GM12878 (cell line): Measurements from ENCODE around the gene FAM216A. TPM values are rescaled to one million over a fixed set of nuclear protein-coding genes. Genes with fewer than 3 reads are reported as not detected.
A peak's percentile ranks its signal among the peaks of the same experiment; 100 is the strongest.

ENCODE experiments used
- ATAC-seq: fragments of 200-7000 bp; cut with Tn5 transposase; 3 replicates; pipeline ENCODE4 v1.9.1; 2020; ENCODE audit warnings: mild to moderate bottlenecking, moderate library complexity
- BruUV-seq: library from RNA; stranded (reverse); fragments of 400-500 nt; replicated peaks from 2 replicates; lab custom pipeline; 2021; lab: Mats Ljungman, UMichigan
- CTCF ChIA-PET: fragments of 300-600 bp; sonication (Branson Sonifier 250); formaldehyde crosslinking; extraction: SDS; loops from one replicate; lab custom pipeline; 2021; ENCODE audit warnings: inconsistent platforms; lab: Yijun Ruan, JAX
- POLR2A ChIA-PET: fragments of 350-600 bp; formaldehyde crosslinking; extraction: SDS; loops from one replicate; lab custom pipeline; 2021; ENCODE audit warnings: inconsistent platforms; lab: Charles Lee
- RAD21 ChIA-PET: fragments of 300-600 bp; sonication (Branson Sonifier 250); formaldehyde crosslinking; loops from one replicate; lab custom pipeline; 2023; ENCODE audit warnings: antibody characterized with exemption; ENCODE audit not compliant: unreplicated experiment; lab: Charles Lee
- SMC1A ChIA-PET: fragments of 300-600 bp; sonication (Branson Sonifier 250); formaldehyde crosslinking; loops from one replicate; lab custom pipeline; 2023; ENCODE audit not compliant: unreplicated experiment, uncharacterized antibody; lab: Charles Lee
- DNase-seq: peaks from one replicate; pipeline ENCODE4 v3.0.0-alpha.2; 2011; ENCODE audit warnings: low read depth, low spot score
- FAIRE-seq: peaks from 3 replicates; lab custom pipeline; 2011; peaks lifted over from hg19 to GRCh38; lab: Jason Lieb, UNC
- H2AFZ ChIP-seq: 2 replicates; pipeline ENCODE4 v1.6.0; 2011; ENCODE audit warnings: low read depth, low read length, control low read depth; ENCODE audit not compliant: control insufficient read depth
- H3K27ac ChIP-seq: 2 replicates; pipeline ENCODE4 v1.5.1; 2011; ENCODE audit warnings: control low read depth; ENCODE audit not compliant: control insufficient read depth, insufficient read depth
- H3K27me3 ChIP-seq, 2 experiments: replicated peaks in 1 of 2; 2 replicates each; pipeline versions ENCODE4 v1.6.0 to v1.6.1; 2011; ENCODE audit warnings: low read length in 1 of 2; ENCODE audit not compliant: control insufficient read depth in 2 of 2, insufficient read depth in 2 of 2
- H3K36me3 ChIP-seq, 2 experiments: 2 replicates each; pipeline ENCODE4 v1.5.1; 2011; ENCODE audit warnings: low read length in 1 of 2; ENCODE audit not compliant: control insufficient read depth in 2 of 2, insufficient read depth in 2 of 2
- H3K4me1 ChIP-seq: 2 replicates; pipeline ENCODE4 v1.6.1; 2011; ENCODE audit warnings: mild to moderate bottlenecking, low read length, moderate library complexity, mixed read lengths; ENCODE audit not compliant: control insufficient read depth, insufficient read depth
- H3K4me2 ChIP-seq: 2 replicates; pipeline ENCODE4 v1.6.0; 2011; ENCODE audit warnings: control low read depth; ENCODE audit not compliant: control insufficient read depth, insufficient read depth
- H3K4me3 ChIP-seq: fragments of 200-600 bp; sonication (generic); 2 replicates; pipeline ENCODE4 v1.5.1; 2016
- H3K79me2 ChIP-seq: 2 replicates; pipeline ENCODE4 v1.6.0; 2011; ENCODE audit warnings: low read length; ENCODE audit not compliant: control insufficient read depth, insufficient read depth
- H3K9ac ChIP-seq: 2 replicates; pipeline ENCODE4 v1.8.0; 2011; ENCODE audit warnings: low read length, control low read depth, mixed read lengths; ENCODE audit not compliant: control insufficient read depth, insufficient read depth
- H3K9me3 ChIP-seq: replicated peaks from 3 replicates; pipeline ENCODE4 v1.5.1; 2011; ENCODE audit warnings: mild to moderate bottlenecking, low read length; ENCODE audit not compliant: control insufficient read depth, insufficient read depth
- H4K20me1 ChIP-seq: 2 replicates; pipeline ENCODE4 v1.6.0; 2011; ENCODE audit not compliant: control insufficient read depth, insufficient read depth
- E4F1 ChIP-seq: fragments of 450-650 bp; IDR thresholded peaks from 2 replicates; pipeline ENCODE4 v1.6.1; 2018; ENCODE audit warnings: borderline replicate concordance, mild to moderate bottlenecking; ENCODE audit not compliant: partially characterized antibody
- HDAC6 ChIP-seq: fragments of 200-600 bp; sonication (generic); IDR thresholded peaks from one replicate; pipeline ENCODE4 v1.8.0; 2017; ENCODE audit warnings: antibody characterized with exemption; ENCODE audit not compliant: unreplicated experiment
- IKZF2 ChIP-seq, 2 experiments: fragments of 450-650 bp; IDR thresholded peaks; 2 replicates each; pipeline ENCODE4 v1.6.1; 2017; ENCODE audit warnings: mild to moderate bottlenecking in 2 of 2, moderate library complexity in 2 of 2
- MTA3 ChIP-seq: IDR thresholded peaks from 2 replicates; pipeline ENCODE4 v1.6.1; 2012; ENCODE audit warnings: low read length, inconsistent platforms, borderline replicate concordance
- PAX5 ChIP-seq: IDR thresholded peaks from 2 replicates; pipeline ENCODE4 v1.6.1; 2011; ENCODE audit warnings: low read depth, low read length, borderline replicate concordance
- TCF12 ChIP-seq: IDR thresholded peaks from 2 replicates; pipeline ENCODE4 v1.6.1; 2011; ENCODE audit warnings: low read depth, mild to moderate bottlenecking, low read length
- YY1 ChIP-seq: IDR thresholded peaks from 2 replicates; pipeline ENCODE4 v1.6.1; 2011; ENCODE audit warnings: low read depth, mild to moderate bottlenecking, low read length
- ZNF384 ChIP-seq: IDR thresholded peaks from 2 replicates; pipeline ENCODE4 v1.6.1; 2012; ENCODE audit warnings: low read depth, mild to moderate bottlenecking, low read length, improper control_type of control experiment, borderline replicate concordance
- WGBS: methylation state at CpG from one replicate; pipeline ENCODE4 v1.1.6; 2016; ENCODE audit warnings: low lambda C conversion rate; ENCODE audit not compliant: insufficient replicate concordance, insufficient coverage; ENCODE audit errors: missing lambda C conversion rate; 5-methylcytosine and 5-hydroxymethylcytosine counted together
- in situ Hi-C: fragments of 300-500 bp; cut with MboI; formaldehyde crosslinking; loops from 9 replicates; pipeline ENCODE4 v1.14.3; 2018; ENCODE audit warnings: mixed read lengths
- intact Hi-C: fragments of 100-400 bp; cut with micrococcal nuclease; formaldehyde crosslinking; loops from one replicate; pipeline ENCODE4 v1.14.2; 2022; ENCODE audit not compliant: unreplicated experiment
- polyA plus RNA-seq, 11 experiments: library from polyadenylated mRNA; depleted of rRNA in 4 of 11; unstranded in 6 of 11; stranded (reverse) in 5 of 11; fragments of >200 nt; fragmentation: Nextera tagmentation in 4 of 11; fragmentation: Illumina TruSeq in 1 of 11; extraction: Ambion mirVana in 4 of 11; extraction: Trizol in 1 of 11; gene quantifications; 1 replicate in 1 of 11; 2 replicates in 10 of 11; pipeline versions ENCODE4 v1.2.1 to v1.2.3, GENCODE V29; 2011 to 2016; ENCODE audit warnings: inconsistent platforms in 2 of 11, missing spikeins in 2 of 11, low read depth in 1 of 11
- total RNA-seq, 4 experiments: library from RNA; depleted of rRNA in 3 of 4; stranded (reverse); fragments of >200 nt in 3 of 4; fragmentation: Illumina TruSeq in 1 of 4; extraction: Trizol in 1 of 4; gene quantifications; 2 replicates each; pipeline versions ENCODE4 v1.2.1 to v1.2.3, GENCODE V29; 2013 to 2021

The FAM216A gene
- total and polyA plus RNA-seq, 10 of the 15 experiments (the other 5 are each of a cell fraction or from before 2014, with no cell fraction given), result 15.0 to 48.3 (median 35.0) TPM

GRCh38 chr12:110498984-110499706 is 30.5 kb downstream of the FAM216A start:
- ATAC-seq, result no peak
- Histone ChIP-seq H3K27me3 (no peaks in the 10 kb centered on the region), H2AFZ (no peak overlapping the region), H3K27ac (no peak overlapping the region), H3K79me2 (peaks cover 50% of the 10 kb centered on the region), H4K20me1 (no peaks in the 10 kb centered on the region), H3K36me3 (peaks cover 0 to 12% of the 10 kb centered on the region in 2 experiments; a peak in 2 of 4 replicates), H3K9me3 (no peaks in the 10 kb centered on the region), H3K4me1 (peaks cover 4% of the 10 kb centered on the region), H3K4me2 (no peak overlapping the region), H3K4me3 (peak overlapping the region; percentile 20; the same call in 1 of the 2 replicates), H3K9ac (no peak overlapping the region; the same call in 1 of the 2 replicates)
- no TSS peak for BruUV-seq
- in situ Hi-C loops, result no loop called here
- CTCF ChIA-PET, result interaction anchor here (1.5 to 21.1 kb wide), 6 partner anchors 9 to 389 kb away, joined by 4 to 462 read pairs (median 14); partner anchors contain the start of genes ARPC3 and FAM216A
- intact Hi-C loops, result no loop called here
- 100% methylated on average over 4 of the region's 4 CpGs for WGBS
- SMC1A ChIA-PET, result interaction anchor here (0.7 to 26.9 kb wide), 12 partner anchors 10 to 115 kb away, joined by 3 to 492 read pairs (median 4); partner anchors contain the start of genes ARPC3, FAM216A and GPN3
- DNase-seq, result no peak
- no peak for TF ChIP-seq HDAC6
- 0 out of 2 replicates have a peak, but pooled peaks have one; percentile 19 for TF ChIP-seq ZNF384
- FAIRE-seq, result no peak
- POLR2A ChIA-PET, result interaction anchor here (0.5 to 4.5 kb wide), 9 partner anchors 9 to 230 kb away, joined by 3 to 22 read pairs (median 6); partner anchors contain the start of genes FAM216A and GPN3
- RAD21 ChIA-PET, result interaction anchor here (0.6 to 3.3 kb wide), 4 partner anchors 29 to 102 kb away, joined by 3 to 22 read pairs (median 8); partner anchors contain the start of gene ARPC3

- no peaks in the 10 kb centered on the region for H4K20me1 ChIP-seq
- no peaks in the 10 kb centered on the region for H3K27me3 ChIP-seq
- H3K27ac ChIP-seq, result peak overlapping the region; percentile 92
- FAIRE-seq (no peak), ATAC-seq (peak; percentile 41), DNase-seq (no peak)
- POLR2A ChIA-PET, result interaction anchor here (0.8 to 4.5 kb wide), 5 partner anchors 8 to 62 kb away, joined by 3 to 22 read pairs (median 4); partner anchors contain the start of genes FAM216A and GPN3
- H3K4me3 ChIP-seq, result peak overlapping the region; percentile 97
- SMC1A ChIA-PET, result interaction anchor here (1.1 to 26.9 kb wide), 7 partner anchors 33 to 397 kb away, joined by 4 to 492 read pairs (median 4); partner anchors contain the start of genes ARPC3, FAM216A and GPN3
- WGBS, result under 1% methylated on average over 17 of the region's 17 CpGs
- H3K79me2 ChIP-seq, result peaks cover 50% of the 10 kb centered on the region
- H3K4me2 ChIP-seq, result peak overlapping the region; percentile 61
- peak overlapping the region; percentile 96 for H3K9ac ChIP-seq
- no peaks in the 10 kb centered on the region for H3K9me3 ChIP-seq
- in situ Hi-C loops (no loop called here), intact Hi-C loops (no loop called here)
- H3K4me1 ChIP-seq, result peaks cover 4% of the 10 kb centered on the region
- TSS peak; percentile 74 for BruUV-seq
- RAD21 ChIA-PET, result interaction anchor here (1.3 to 3.3 kb wide), 4 partner anchors 9 to 100 kb away, joined by 4 to 22 read pairs (median 10); partner anchors contain the start of genes FAM216A and GPN3
- H3K36me3 ChIP-seq, result peaks cover 0 to 8% of the 10 kb centered on the region in 2 experiments; a peak in 1 of 4 replicates
- CTCF ChIA-PET, result interaction anchor here (1.1 to 21.1 kb wide), 7 partner anchors 9 to 97 kb away, joined by 3 to 462 read pairs (median 3); partner anchors contain the start of genes ARPC3 and FAM216A
- TF ChIP-seq IKZF2 (IDR thresholded peaks at IDR 0.05) (peak in 1 of 2 experiments; percentile 34; a peak in 1 of 4 replicates), MTA3 (no peak), E4F1 (no peak), TCF12 (0 out of 2 replicates have a peak, but pooled peaks have one; percentile 29), YY1 (0 out of 2 replicates have a peak, but pooled peaks have one; percentile 17), PAX5 (no peak)
- peak overlapping the region; percentile 68 for H2AFZ ChIP-seq
These were observed 32.7 kb downstream of the FAM216A start for GRCh38 chr12:110501399-110501751.
